C4-2B (cell line): ENCODE results near the gene PIBF1.

Experiments used
- ZFX ChIP-seq: fragments of 450-650 bp; IDR thresholded peaks from 2 replicates; pipeline ENCODE4 v1.6.1; 2017
- TF ChIP-seq, protein P1 (sequence below): fragments of 450-650 bp; conservative IDR thresholded peaks from 2 replicates; pipeline ENCODE4 v1.5.1; 2017; ENCODE audit warnings: mild to moderate bottlenecking

DNA sequence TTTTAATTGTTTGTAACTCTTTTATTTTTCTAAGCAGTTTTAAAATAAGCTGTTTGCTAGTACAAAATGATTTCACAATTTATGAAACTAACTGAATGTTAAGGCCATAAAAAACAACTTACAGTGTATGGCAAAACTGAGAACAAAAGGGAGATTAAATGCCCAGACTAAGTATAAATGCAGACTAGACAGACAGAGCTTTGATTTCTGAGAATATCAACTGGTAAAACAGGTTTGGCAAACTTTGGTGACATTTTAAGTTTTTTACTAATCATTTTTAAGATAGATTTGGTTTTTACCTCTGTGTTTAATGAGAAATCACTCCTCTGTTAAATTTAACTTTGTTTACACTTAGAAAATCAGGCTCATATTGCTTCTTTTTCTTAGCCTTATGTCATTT is 149.4 kb downstream of the PIBF1 start:
- TF ChIP-seq, protein P1, sequence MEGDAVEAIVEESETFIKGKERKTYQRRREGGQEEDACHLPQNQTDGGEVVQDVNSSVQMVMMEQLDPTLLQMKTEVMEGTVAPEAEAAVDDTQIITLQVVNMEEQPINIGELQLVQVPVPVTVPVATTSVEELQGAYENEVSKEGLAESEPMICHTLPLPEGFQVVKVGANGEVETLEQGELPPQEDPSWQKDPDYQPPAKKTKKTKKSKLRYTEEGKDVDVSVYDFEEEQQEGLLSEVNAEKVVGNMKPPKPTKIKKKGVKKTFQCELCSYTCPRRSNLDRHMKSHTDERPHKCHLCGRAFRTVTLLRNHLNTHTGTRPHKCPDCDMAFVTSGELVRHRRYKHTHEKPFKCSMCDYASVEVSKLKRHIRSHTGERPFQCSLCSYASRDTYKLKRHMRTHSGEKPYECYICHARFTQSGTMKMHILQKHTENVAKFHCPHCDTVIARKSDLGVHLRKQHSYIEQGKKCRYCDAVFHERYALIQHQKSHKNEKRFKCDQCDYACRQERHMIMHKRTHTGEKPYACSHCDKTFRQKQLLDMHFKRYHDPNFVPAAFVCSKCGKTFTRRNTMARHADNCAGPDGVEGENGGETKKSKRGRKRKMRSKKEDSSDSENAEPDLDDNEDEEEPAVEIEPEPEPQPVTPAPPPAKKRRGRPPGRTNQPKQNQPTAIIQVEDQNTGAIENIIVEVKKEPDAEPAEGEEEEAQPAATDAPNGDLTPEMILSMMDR, result no peak
- no peak for TF ChIP-seq ZFX
